ENCODE measurements around the gene TMEM178A.

The TMEM178A gene

DNA sequence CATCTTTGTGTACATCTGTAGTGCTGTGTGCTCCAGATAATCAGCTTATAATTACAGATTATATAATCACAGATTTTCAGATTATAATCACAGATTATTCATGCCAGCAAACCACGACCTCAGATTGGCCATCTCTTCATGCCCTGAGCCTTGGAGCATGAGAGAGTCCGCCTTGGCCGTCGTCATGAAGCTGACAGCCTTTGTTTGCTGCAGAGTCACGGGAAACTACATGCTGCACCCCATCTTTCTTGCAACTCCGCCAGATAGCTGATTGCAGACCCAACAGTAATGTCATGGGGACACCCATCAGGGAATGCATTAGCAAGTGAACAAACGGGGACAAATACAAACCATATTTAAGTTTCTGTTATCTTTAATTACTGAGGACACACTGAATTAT lies 7.3 kb downstream of the TMEM178A start:
- DNase-seq (ENCODE audit: extremely low read depth in 1 of 2, low read depth in 1 of 2), result no peak

DNA sequence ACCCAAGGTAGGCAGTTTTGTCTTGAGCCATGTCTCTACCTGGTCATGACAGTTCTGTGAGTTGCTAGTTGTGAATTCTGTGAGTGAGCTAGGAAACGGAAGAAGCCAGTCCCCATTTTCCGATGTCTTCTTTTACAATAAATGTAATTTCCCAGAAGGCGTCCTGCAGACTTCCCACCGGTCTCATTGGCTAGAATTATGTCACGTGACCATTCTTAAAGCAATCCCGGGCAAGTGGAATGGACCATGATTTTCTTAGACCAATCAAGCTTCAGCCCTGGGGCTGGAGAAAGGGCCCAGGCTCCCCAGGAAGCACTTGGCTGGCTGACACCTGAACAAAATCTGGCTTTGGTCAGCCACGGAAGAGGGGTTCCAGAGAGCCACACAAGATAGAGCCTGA lies 10.6 kb downstream of the TMEM178A start:
- DNase-seq (ENCODE audit: extremely low read depth in 1 of 2, low read depth in 1 of 2), result no peak

GRCh38 chr2:39678170-39678569 lies 12.5 kb downstream of the TMEM178A start:
- no peak for DNase-seq (ENCODE audit: extremely low read depth in 1 of 2, low read depth in 1 of 2)

DNA sequence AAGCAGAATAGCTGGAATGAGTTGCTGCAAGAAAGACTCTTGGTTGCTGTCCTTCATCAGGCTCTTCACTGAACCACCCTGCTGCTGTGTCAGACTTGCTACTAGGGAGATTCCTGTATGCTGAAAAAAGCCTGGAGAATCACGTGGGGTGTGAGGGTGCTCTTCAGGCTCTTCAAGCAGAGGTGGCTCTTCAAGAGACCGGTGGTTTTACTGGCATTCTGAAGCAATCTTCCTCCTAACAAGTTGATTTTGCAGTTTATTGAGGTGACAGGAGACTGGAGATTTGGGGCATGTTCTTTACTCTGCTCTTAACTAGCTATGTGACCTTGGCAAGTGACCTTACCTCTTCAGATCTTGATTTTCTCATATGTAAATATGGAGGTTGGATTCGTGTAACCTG lies 14.1 kb downstream of the TMEM178A start:
- DNase-seq (ENCODE audit: extremely low read depth in 1 of 2, low read depth in 1 of 2), result no peak

DNA sequence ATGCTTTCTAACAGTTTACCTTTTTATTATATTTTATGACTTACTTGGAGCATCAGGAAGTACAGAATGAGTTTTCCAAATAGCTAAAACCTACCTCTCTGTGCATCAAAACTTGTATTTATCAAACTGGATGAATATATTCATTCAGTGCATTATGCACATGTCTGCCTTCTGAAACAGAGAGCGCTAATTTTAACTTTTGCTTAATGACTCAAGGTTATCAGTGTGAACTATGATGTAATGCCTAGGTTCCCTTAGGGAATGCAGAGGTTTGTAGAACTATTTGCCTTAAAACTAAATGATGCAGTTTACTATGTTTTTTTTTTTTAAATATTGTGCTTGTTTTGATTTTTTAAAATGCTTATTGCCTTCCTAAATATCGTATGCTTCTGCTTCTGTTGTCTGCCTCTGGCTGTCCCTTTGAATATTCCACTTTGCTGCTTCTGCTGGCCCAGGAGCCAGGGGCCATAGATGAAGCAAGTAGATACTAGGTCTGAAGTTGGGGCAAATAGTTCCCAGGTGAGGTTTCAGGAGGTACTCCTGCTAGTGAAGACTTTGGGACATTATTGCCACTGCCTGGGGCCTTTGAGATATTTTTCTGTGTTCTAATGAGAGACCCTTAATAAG lies 16.5 kb downstream of the TMEM178A start:
- no peak for DNase-seq (ENCODE audit: extremely low read depth in 1 of 2, low read depth in 1 of 2)

GRCh38 chr2:39683022-39683699 lies 17.4 kb downstream of the TMEM178A start:
- no peak for DNase-seq (ENCODE audit: extremely low read depth in 1 of 2, low read depth in 1 of 2)

- no peak for DNase-seq (ENCODE audit: extremely low read depth in 1 of 2, low read depth in 1 of 2)
Measured at GRCh38 chr2:39684464-39684863, 18.7 kb downstream of the TMEM178A start.

DNA sequence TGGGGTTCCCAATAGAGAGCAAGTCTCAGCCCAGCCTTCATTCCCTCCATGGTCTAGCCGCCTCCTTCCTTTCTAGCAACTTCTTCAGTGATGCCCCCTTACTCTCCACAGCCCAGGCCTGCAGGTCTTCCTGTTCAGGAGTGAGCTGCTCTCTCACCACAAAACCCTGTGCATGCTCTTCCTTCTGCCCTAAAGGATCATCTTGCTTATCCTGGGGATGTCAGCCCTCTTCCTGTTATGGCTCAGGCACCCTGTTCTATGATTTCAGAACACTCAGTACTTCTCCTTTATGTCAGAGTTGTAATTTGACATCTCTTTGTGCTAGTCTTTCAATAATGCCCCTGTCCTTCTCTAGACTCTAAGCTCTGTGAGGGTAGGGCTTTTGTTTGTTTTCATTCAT lies 19.4 kb downstream of the TMEM178A start:
- DNase-seq (ENCODE audit: extremely low read depth in 1 of 2, low read depth in 1 of 2), result no peak

DNA sequence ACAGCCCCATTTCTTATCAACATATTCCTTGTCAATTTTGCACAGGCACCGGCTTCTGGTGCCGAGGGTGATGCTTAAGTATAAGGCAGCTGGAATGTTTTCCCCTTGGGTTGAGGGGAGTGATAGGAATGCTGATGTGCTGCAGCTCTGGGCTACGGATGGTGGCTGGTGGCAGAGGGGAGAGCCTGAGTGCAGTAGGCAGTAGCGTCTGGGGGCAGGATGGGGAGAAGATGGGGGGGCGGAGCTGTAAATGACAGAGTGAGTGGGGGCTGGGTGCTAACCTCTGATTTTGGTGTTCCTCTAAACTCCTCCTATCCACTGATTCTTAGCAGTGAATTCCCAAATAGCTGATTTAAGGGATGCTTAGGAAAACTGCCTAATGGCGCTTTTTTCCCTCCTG lies 20.7 kb downstream of the TMEM178A start:
- DNase-seq (ENCODE audit: extremely low read depth in 1 of 2, low read depth in 1 of 2), result no peak

GRCh38 chr2:39688181-39688580 lies 22.5 kb downstream of the TMEM178A start:
- no peak for DNase-seq (ENCODE audit: extremely low read depth in 1 of 2, low read depth in 1 of 2)

DNA sequence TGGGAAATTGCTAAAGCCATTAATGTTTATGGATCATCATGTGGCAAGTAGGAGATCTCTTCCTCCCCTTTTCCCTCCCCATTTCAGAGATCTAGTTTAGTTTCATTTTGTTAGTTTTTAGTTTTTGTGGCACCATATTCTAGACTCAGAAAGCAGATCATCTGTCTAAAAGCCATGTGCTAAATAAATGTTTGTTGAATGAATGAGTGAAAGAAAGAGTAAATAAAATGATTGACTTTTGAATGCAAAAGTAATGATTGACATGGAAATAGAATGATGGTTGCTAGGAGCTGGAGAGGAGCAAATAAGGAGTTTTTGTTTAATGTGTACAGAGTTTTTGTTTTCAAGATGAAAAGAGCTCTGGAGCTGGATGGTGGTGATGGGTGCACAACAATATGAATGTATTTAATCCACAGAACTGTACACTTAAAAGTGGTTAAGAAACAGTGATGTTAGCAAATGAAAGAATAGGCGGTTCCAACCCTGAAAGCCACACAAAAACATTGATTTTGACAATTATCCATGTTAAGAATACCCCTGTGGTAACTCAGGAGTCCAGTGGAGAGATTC lies 23.6 kb downstream of the TMEM178A start:
- DNase-seq (ENCODE audit: extremely low read depth in 1 of 2, low read depth in 1 of 2), result no peak

DNA sequence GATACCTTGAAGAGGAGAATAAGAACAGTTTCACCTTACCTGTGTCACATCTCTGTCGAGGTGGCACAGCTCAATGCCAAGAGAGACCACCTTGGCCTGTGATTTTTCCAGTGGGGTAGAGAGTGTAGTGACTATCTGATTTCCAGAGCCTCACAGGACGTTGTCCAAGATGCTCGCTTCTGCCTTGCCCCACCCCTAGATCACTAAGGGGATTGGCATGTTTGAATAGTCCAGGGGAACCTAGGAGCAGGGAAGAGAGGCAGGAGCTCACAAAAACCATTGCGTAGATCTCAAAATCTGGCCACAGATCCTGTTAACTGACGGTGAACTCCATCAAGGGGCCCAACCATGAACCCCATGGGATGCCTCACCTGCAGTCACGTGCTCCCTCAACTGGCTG lies 24.2 kb downstream of the TMEM178A start:
- no peak for DNase-seq (ENCODE audit: extremely low read depth in 1 of 2, low read depth in 1 of 2)

DNA sequence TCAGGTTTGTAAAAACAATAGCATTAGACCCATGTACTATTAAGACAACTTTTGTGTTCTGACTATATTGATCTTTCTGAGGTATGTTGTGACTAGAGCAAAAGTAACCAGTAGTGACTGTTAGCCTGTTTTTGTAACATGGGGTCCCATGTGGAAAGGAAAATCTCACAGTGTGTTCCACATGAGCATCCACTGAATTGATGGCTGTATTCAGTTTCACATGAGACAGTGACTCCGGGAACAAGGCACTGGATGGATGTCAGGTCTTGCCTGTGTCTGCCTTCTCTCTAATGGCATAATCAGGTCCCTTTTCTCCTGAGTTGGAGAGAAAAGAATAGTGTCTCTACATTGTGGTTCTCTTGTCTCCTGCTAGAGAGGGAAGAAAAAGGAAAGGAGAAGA lies 27.5 kb downstream of the TMEM178A start:
- DNase-seq (ENCODE audit: extremely low read depth in 1 of 2, low read depth in 1 of 2), result no peak

- no peak for DNase-seq (ENCODE audit: extremely low read depth in 1 of 2, low read depth in 1 of 2)
Measured at GRCh38 chr2:39696101-39696553, 30.4 kb downstream of the TMEM178A start.

DNA sequence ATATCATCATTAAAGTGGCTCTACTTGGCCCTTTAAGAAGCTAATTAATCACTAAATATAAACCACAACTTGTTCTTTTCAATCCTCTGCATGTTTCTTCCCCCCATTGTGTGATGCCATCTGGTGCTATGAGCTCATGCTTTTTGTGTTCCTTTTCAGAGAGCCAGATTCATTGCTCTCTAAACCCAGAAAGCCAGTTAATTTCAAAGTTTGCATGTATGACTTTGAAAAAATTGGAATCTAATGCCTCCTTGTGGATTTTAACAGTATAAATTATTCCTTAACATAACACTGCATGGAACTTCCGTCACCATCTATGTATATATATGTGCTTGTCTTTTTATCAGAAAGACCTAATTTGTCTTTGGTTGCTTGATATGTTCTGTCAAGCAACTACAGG lies 31.1 kb downstream of the TMEM178A start:
- no peak for DNase-seq (ENCODE audit: extremely low read depth in 1 of 2, low read depth in 1 of 2)

GRCh38 chr2:39697454-39697853 lies 31.7 kb downstream of the TMEM178A start:
- DNase-seq (ENCODE audit: extremely low read depth in 1 of 2, low read depth in 1 of 2), result no peak

GRCh38 chr2:39701137-39701536 lies 35.4 kb downstream of the TMEM178A start:
- no peak for DNase-seq (ENCODE audit: extremely low read depth in 1 of 2, low read depth in 1 of 2)

- DNase-seq (ENCODE audit: extremely low read depth in 1 of 2, low read depth in 1 of 2), result no peak
Measured at GRCh38 chr2:39703181-39703872, 37.6 kb downstream of the TMEM178A start.

DNA sequence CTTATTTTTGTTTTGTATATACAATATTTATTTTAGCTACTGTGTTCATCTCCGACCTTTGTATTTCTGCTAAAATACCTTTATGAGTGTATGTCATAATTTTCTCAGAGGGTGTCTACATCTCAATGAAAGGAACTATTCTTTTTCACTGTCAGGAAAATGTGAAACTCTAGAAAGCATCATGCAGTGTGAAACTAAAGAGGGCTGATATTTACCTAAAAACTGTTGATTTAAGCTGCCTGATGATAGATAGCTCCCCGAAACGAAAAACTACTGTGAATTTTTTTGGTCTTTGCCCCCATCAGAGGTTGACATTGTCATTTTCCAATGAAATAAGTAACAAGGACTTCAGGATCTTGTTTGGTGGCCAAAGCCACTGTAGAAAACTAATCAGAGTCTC lies 38.8 kb downstream of the TMEM178A start:
- no peak for DNase-seq (ENCODE audit: extremely low read depth in 1 of 2, low read depth in 1 of 2)

GRCh38 chr2:39705638-39706037 lies 39.9 kb downstream of the TMEM178A start:
- DNase-seq (ENCODE audit: extremely low read depth in 1 of 2, low read depth in 1 of 2), result no peak

- no peak for DNase-seq (ENCODE audit: extremely low read depth in 1 of 2, low read depth in 1 of 2)
Measured at GRCh38 chr2:39706312-39706711, 40.6 kb downstream of the TMEM178A start.

DNA sequence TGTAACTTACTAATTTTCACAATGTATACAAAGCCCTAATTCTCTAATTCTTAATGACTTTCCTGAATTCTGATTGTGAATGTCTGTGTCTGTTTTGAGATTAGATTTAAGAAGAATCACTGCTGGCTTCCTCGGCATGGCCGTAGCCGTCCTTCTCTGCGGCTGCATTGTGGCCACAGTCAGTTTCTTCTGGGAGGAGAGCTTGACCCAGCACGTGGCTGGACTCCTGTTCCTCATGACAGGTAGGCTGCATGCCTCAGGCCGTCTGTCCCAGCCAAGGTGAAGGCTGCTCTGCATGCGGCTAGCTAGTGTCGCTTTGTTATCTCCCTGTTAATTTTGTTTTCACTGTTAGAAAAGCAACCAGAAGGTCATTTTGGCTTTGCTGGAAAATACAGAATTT lies 41.2 kb downstream of the TMEM178A start:
- DNase-seq (ENCODE audit: extremely low read depth in 1 of 2, low read depth in 1 of 2), result no peak
